ENCODE data around the gene UNC93B1. TPM values are rescaled to one million over a fixed set of nuclear protein-coding genes. Genes with fewer than 3 reads are reported as not detected.

Gene UNC93B1
- total RNA-seq, 1 experiment from 2014 or later = 1.4 TPM

DNA sequence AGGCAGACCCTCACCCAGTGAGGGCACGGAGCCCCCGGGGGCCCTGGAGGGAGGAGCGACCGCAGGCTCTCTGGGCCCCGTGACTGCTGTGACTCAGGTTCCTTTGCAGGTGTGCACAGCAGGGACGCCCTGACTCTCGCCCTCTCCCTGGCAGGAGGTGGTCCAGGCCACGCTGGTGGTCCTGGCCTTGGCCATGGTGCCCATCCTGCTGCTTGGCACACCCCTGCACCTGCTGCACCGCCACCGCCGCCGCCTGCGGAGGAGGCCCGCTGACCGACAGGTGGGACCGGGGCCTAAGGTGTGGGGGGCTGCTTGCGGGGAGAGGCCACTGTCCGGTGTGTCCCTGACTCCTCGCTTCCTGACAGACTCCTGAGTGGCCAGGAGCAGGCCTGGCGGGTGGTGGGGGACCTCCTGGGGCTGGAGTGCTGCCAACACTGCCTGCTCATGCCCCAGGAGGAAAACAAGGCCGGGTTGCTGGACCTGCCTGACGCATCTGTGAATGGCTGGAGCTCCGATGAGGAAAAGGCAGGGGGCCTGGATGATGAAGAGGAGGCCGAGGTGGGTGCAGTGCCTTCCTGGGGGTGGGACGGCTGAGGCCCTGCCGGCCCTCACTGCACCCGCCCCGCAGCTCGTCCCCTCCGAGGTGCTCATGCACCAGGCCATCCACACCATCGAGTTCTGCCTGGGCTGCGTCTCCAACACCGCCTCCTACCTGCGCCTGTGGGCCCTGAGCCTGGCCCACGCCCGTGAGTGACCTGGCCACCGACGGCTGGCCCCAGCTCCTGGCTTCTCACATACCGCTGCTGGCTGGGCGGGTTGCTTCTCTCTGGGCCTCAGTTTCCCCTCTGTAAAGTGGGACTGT is 45.8 kb upstream of the UNC93B1 start:
- H3K27me3 ChIP-seq (replicated peaks; ENCODE audit: insufficient read depth, low read depth, low read length, poor library complexity) = no peaks in the 10 kb centered on the region
- intact Hi-C loops (cut with micrococcal nuclease; ENCODE audit: unreplicated experiment) = no loop called here
- H3K27ac ChIP-seq (ENCODE audit: low read depth, low read length, poor library complexity, severe bottlenecking) = no peak overlapping the region
- no TSS peak for BruUV-seq (replicated peaks)
- TF ChIP-seq, protein P1, sequence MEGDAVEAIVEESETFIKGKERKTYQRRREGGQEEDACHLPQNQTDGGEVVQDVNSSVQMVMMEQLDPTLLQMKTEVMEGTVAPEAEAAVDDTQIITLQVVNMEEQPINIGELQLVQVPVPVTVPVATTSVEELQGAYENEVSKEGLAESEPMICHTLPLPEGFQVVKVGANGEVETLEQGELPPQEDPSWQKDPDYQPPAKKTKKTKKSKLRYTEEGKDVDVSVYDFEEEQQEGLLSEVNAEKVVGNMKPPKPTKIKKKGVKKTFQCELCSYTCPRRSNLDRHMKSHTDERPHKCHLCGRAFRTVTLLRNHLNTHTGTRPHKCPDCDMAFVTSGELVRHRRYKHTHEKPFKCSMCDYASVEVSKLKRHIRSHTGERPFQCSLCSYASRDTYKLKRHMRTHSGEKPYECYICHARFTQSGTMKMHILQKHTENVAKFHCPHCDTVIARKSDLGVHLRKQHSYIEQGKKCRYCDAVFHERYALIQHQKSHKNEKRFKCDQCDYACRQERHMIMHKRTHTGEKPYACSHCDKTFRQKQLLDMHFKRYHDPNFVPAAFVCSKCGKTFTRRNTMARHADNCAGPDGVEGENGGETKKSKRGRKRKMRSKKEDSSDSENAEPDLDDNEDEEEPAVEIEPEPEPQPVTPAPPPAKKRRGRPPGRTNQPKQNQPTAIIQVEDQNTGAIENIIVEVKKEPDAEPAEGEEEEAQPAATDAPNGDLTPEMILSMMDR (conservative IDR thresholded peaks at IDR 0.05; ENCODE audit: low read depth, low read length) = no peak
- no peak for TF ChIP-seq EZH2 (IDR thresholded peaks at IDR 0.05; ENCODE audit: borderline replicate concordance, low read depth, low read length, poor library complexity, severe bottlenecking)
- H3K36me3 ChIP-seq (ENCODE audit: insufficient read depth, low read length, poor library complexity, severe bottlenecking) = no peaks in the 10 kb centered on the region
- ChIA-PET POLR2A (ENCODE audit: low non-redundant PET) (no interaction called here), CTCF (no interaction called here)
- H3K9me3 ChIP-seq (ENCODE audit: low read depth, low read length, poor library complexity, severe bottlenecking) = no peaks in the 10 kb centered on the region
- H3K4me3 ChIP-seq (ENCODE audit: low read depth, low read length, poor library complexity, severe bottlenecking) = no peak overlapping the region
- DNase-seq (ENCODE audit: low spot score) = no peak
- H3K4me1 ChIP-seq (ENCODE audit: insufficient read depth, low read length, poor library complexity, severe bottlenecking) = no peaks in the 10 kb centered on the region

DNA sequence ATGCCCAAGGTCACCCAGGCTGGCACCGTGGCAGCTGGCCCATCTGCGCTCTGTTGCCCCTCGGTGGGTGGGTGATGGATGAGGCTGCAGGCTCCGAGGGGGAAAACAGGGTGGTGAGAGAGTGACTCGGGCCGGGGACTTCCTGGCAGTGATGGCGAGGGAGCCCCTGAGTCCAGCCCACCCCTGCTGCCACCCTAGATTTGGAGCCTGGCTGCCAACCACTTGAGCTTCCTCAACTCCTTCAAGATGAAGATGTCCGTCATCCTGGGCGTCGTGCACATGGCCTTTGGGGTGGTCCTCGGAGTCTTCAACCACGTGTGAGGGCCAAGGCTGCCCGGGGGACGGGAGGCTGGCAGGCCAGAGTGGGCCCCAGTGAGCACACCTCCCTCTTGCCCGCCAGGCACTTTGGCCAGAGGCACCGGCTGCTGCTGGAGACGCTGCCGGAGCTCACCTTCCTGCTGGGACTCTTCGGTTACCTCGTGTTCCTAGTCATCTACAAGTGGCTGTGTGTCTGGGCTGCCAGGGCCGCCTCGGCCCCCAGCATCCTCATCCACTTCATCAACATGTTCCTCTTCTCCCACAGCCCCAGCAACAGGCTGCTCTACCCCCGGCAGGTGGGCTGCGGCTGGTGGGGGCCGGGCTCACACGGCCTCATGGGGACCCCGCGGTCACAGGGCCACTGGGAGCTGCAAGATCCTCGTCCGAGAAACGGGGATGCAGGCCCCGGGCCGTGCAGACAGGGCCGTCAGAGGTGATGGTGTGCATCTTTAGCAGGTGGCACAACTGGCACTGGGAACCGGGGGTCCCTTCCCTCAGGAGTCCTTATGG is 45.0 kb upstream of the UNC93B1 start:
- CTCF ChIA-PET = no interaction called here
- Histone ChIP-seq H3K27me3 (replicated peaks; ENCODE audit: insufficient read depth, low read depth, low read length, poor library complexity) (no peaks in the 10 kb centered on the region), H3K27ac (ENCODE audit: low read depth, low read length, poor library complexity, severe bottlenecking) (no peak overlapping the region), H3K4me3 (ENCODE audit: low read depth, low read length, poor library complexity, severe bottlenecking) (no peak overlapping the region), H3K36me3 (ENCODE audit: insufficient read depth, low read length, poor library complexity, severe bottlenecking) (no peaks in the 10 kb centered on the region), H3K4me1 (ENCODE audit: insufficient read depth, low read length, poor library complexity, severe bottlenecking) (no peaks in the 10 kb centered on the region), H3K9me3 (ENCODE audit: low read depth, low read length, poor library complexity, severe bottlenecking) (no peaks in the 10 kb centered on the region)
- no TSS peak for BruUV-seq (replicated peaks)
- TF ChIP-seq, protein P1 (conservative IDR thresholded peaks at IDR 0.05; ENCODE audit: low read depth, low read length) = no peak
- no peak for TF ChIP-seq EZH2 (IDR thresholded peaks at IDR 0.05; ENCODE audit: borderline replicate concordance, low read depth, low read length, poor library complexity, severe bottlenecking)
- intact Hi-C loops (cut with micrococcal nuclease; ENCODE audit: unreplicated experiment) = no loop called here
- POLR2A ChIA-PET (ENCODE audit: low non-redundant PET) = no interaction called here
- DNase-seq (ENCODE audit: low spot score) = no peak

DNA sequence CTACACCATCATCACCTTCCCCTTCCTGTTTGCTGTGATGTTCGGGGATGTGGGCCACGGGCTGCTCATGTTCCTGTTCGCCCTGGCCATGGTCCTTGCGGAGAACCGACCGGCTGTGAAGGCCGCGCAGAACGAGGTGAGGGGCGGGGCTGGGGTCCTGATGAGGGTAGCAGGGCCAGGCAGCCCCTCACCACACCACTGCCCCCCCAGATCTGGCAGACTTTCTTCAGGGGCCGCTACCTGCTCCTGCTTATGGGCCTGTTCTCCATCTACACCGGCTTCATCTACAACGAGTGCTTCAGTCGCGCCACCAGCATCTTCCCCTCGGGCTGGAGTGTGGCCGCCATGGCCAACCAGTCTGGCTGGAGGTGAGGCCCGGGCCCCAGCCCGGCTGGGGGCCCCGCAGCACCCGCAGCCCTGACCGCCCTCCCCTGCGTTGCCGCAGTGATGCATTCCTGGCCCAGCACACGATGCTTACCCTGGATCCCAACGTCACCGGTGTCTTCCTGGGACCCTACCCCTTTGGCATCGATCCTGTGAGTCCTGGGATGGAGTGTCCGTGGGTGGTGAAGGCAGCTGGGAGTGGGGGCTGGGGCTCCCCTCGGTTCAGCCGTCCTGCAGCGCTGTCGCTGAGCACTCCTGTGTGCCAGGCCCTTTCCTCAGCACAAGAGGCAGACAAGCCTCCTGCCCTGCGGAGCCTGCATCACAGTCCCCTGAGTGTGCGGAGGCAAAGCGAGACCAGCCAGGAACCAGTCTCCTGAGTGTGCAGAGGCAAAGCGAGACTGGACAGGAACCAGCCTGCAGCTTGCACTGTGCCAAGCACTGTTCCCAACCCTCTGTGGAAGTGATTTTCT is 43.8 kb upstream of the UNC93B1 start:
- Histone ChIP-seq H3K36me3 (ENCODE audit: insufficient read depth, low read length, poor library complexity, severe bottlenecking) (no peaks in the 10 kb centered on the region), H3K9me3 (ENCODE audit: low read depth, low read length, poor library complexity, severe bottlenecking) (no peaks in the 10 kb centered on the region), H3K4me1 (ENCODE audit: insufficient read depth, low read length, poor library complexity, severe bottlenecking) (no peaks in the 10 kb centered on the region), H3K4me3 (ENCODE audit: low read depth, low read length, poor library complexity, severe bottlenecking) (no peak overlapping the region), H3K27me3 (replicated peaks; ENCODE audit: insufficient read depth, low read depth, low read length, poor library complexity) (no peaks in the 10 kb centered on the region), H3K27ac (ENCODE audit: low read depth, low read length, poor library complexity, severe bottlenecking) (no peak overlapping the region)
- no peak for TF ChIP-seq EZH2 (IDR thresholded peaks at IDR 0.05; ENCODE audit: borderline replicate concordance, low read depth, low read length, poor library complexity, severe bottlenecking)
- TF ChIP-seq, protein P1 (conservative IDR thresholded peaks at IDR 0.05; ENCODE audit: low read depth, low read length) = no peak
- BruUV-seq (replicated peaks) = no TSS peak
- ChIA-PET CTCF (no interaction called here), POLR2A (ENCODE audit: low non-redundant PET) (no interaction called here)
- DNase-seq (ENCODE audit: low spot score) = no peak
- intact Hi-C loops (cut with micrococcal nuclease; ENCODE audit: unreplicated experiment) = no loop called here
